SIG-M5 (cell line): Measurements from ENCODE around the gene CARS2.
"Not testable (repeated sequence)": the region's sequence is repeated elsewhere in the genome, so short reads cannot be mapped to it uniquely, and the experiment has no call there.

Experiments
- DNase-seq: peaks from one replicate; lab custom pipeline; 2025; lab: John Stamatoyannopoulos, UW

CARS2 gene

GRCh38 chr13:110682746-110683145, 23.2 kb downstream of the CARS2 start:
- no peak for DNase-seq

- DNase-seq = no peak
Measured at GRCh38 chr13:110681868-110682550, 23.9 kb downstream of the CARS2 start.

- no peak for DNase-seq
Measured at GRCh38 chr13:110680852-110681251, 25.1 kb downstream of the CARS2 start.

- no peak for DNase-seq
Measured at GRCh38 chr13:110677731-110678545, 28.0 kb downstream of the CARS2 start.

GRCh38 chr13:110676595-110677587, 29.0 kb downstream of the CARS2 start:
- no peak for DNase-seq

- DNase-seq = not testable (repeated sequence)
Measured at GRCh38 chr13:110669814-110670213, 36.1 kb downstream of the CARS2 start.

GRCh38 chr13:110669036-110669435, 36.9 kb downstream of the CARS2 start:
- DNase-seq = no peak

- DNase-seq = no peak
Measured at GRCh38 chr13:110666255-110666533, 39.7 kb downstream of the CARS2 start.

GRCh38 chr13:110665491-110666254, 40.2 kb downstream of the CARS2 start:
- peak; percentile 68 for DNase-seq

GRCh38 chr13:110664673-110665072, 41.2 kb downstream of the CARS2 start:
- no peak for DNase-seq

GRCh38 chr13:110664041-110664440, 41.9 kb downstream of the CARS2 start:
- no peak for DNase-seq

GRCh38 chr13:110663491-110663890, 42.4 kb downstream of the CARS2 start:
- no peak for DNase-seq

GRCh38 chr13:110662777-110663443, 43.0 kb downstream of the CARS2 start:
- no peak for DNase-seq

- DNase-seq = no peak
Measured at GRCh38 chr13:110662091-110662490, 43.8 kb downstream of the CARS2 start.

- DNase-seq = no peak
Measured at GRCh38 chr13:110661256-110661655, 44.7 kb downstream of the CARS2 start.

- DNase-seq = peak; percentile 83
Measured at GRCh38 chr13:110658218-110658911, 47.6 kb downstream of the CARS2 start.

- no peak for DNase-seq
Measured at GRCh38 chr13:110657196-110657595, 48.7 kb downstream of the CARS2 start.

GRCh38 chr13:110653851-110654250, 52.1 kb downstream of the CARS2 start:
- DNase-seq = no peak

- DNase-seq = no peak
Measured at GRCh38 chr13:110653271-110653670, 52.6 kb downstream of the CARS2 start.

GRCh38 chr13:110652764-110653163, 53.2 kb downstream of the CARS2 start:
- no peak for DNase-seq
